ENCODE data around the gene LAMA1.

- TF ChIP-seq CTCF (IDR thresholded peaks at IDR 0.05), result no peak
- TF ChIP-seq POLR2AphosphoS5 (IDR thresholded peaks at IDR 0.05), result no peak
Measured at GRCh38 chr18:7047336-7047735, 70.3 kb downstream of the LAMA1 start.
